MM.1S (cell line): ENCODE results near the gene HIP1.
"Not testable (repeated sequence)": the region's sequence is repeated elsewhere in the genome, so short reads cannot be mapped to it uniquely, and the experiment has no call there.

Experiments
- DNase-seq: peaks from one replicate; pipeline ENCODE4 v3.0.0-alpha.2; 2015
- H2AFZ ChIP-seq: fragments of 300-600 bp; sonication (generic); 2 replicates; pipeline ENCODE4 v1.6.0; 2016; ENCODE audit warnings: antibody characterized with exemption, low read length
- H3F3A ChIP-seq: fragments of 300-600 bp; sonication (generic); 2 replicates; pipeline ENCODE4 v1.6.1; 2016; ENCODE audit warnings: mild to moderate bottlenecking, antibody characterized with exemption, low read length, moderate library complexity, mixed read lengths; ENCODE audit not compliant: insufficient read depth
- H3K27ac ChIP-seq: fragments of 300-600 bp; sonication (generic); 2 replicates; pipeline ENCODE4 v1.5.1; 2016; ENCODE audit warnings: mild to moderate bottlenecking, low read length
- H3K27me3 ChIP-seq: fragments of 300-600 bp; sonication (generic); replicated peaks from 2 replicates; pipeline ENCODE4 v1.6.0; 2016; ENCODE audit warnings: low read length; ENCODE audit not compliant: insufficient read depth
- H3K36me3 ChIP-seq: fragments of 300-600 bp; sonication (generic); replicated peaks from 2 replicates; pipeline ENCODE4 v1.6.1; 2016; ENCODE audit warnings: mild to moderate bottlenecking, low read length, mixed read lengths; ENCODE audit not compliant: insufficient read depth
- H3K4me1 ChIP-seq: fragments of 300-600 bp; sonication (generic); 2 replicates; pipeline ENCODE4 v1.6.1; 2016; ENCODE audit warnings: low read length, mixed read lengths
- H3K4me2 ChIP-seq: fragments of 300-600 bp; sonication (generic); 2 replicates; pipeline ENCODE4 v1.6.0; 2016; ENCODE audit warnings: low read depth, low read length
- H3K4me3 ChIP-seq: fragments of 300-600 bp; sonication (generic); 2 replicates; pipeline ENCODE4 v1.5.1; 2016; ENCODE audit warnings: low read length, mixed read lengths
- H3K79me2 ChIP-seq: fragments of 300-600 bp; sonication (generic); 2 replicates; pipeline ENCODE4 v1.6.1; 2016; ENCODE audit warnings: mixed run types, low read length, mixed read lengths
- H3K9ac ChIP-seq: fragments of 300-600 bp; sonication (generic); 2 replicates; pipeline ENCODE4 v1.6.1; 2016; ENCODE audit warnings: low read length, mixed read lengths
- H3K9me2 ChIP-seq: fragments of 300-600 bp; sonication (generic); replicated peaks from 2 replicates; pipeline ENCODE4 v1.6.1; 2016; ENCODE audit warnings: mild to moderate bottlenecking, low read length, mixed read lengths; ENCODE audit not compliant: insufficient read depth
- H3K9me3 ChIP-seq: fragments of 300-600 bp; sonication (generic); replicated peaks from 2 replicates; pipeline ENCODE4 v1.6.1; 2016; ENCODE audit warnings: mild to moderate bottlenecking, low read length, mixed read lengths; ENCODE audit not compliant: insufficient read depth
- H4K20me1 ChIP-seq: fragments of 300-600 bp; sonication (generic); 2 replicates; pipeline ENCODE4 v1.6.1; 2016; ENCODE audit warnings: mild to moderate bottlenecking, low read length, moderate library complexity, mixed read lengths; ENCODE audit not compliant: insufficient read depth

The HIP1 gene

DNA sequence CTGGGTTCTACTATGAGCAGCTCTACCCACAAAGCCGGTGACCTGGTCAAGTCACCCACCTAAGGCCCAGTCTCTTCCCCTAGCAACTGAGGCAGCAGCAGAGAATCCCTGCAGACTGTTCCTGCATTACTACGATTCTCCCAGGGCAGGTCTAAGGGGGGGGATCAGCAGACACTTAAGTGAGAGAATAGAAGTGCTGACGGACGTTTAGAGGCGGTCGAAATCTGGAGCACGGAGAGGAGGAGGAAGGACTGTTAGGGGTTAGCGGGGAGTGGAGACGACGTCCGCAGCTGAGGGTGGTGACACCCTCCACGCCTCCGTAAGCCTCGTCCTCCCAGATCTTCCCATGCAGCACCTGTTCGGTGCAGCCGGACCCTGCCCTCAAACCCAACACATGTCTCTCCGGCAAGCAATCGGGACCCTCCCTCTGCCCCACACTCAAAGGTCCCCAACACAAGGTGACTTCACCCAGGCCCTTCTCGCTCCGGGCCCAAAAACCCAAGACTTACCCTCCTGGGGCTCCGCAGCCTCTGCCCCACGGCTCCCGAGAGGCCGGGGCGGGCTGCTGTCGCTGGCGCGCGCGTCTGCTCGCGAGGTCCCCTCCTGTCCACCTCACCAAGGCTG lies 253.3 kb downstream of the HIP1 start:
- not testable (repeated sequence) for H3K36me3 ChIP-seq, H2AFZ ChIP-seq, H3K27me3 ChIP-seq, H3K27ac ChIP-seq, H3K9me3 ChIP-seq, H3K9me2 ChIP-seq, H4K20me1 ChIP-seq, H3K4me1 ChIP-seq, H3F3A ChIP-seq
- peak overlapping the region; percentile 52; the same call in 1 of the 2 replicates for H3K4me2 ChIP-seq
- peak; percentile 5 for DNase-seq
- peak overlapping the region; percentile 79; the same call in 1 of the 2 replicates for H3K9ac ChIP-seq
- peak overlapping the region; percentile 91 for H3K4me3 ChIP-seq
- peaks cover 12% of the 10 kb centered on the region; the same call in 1 of the 2 replicates for H3K79me2 ChIP-seq
